H9 (cell line): Measurements from ENCODE around the gene ADAMTSL5. TPM values are rescaled to one million over a fixed set of nuclear protein-coding genes. Genes with fewer than 3 reads are reported as not detected.

Source experiments
- DNase-seq: peaks from one replicate; pipeline ENCODE4 v3.0.0-alpha.2; 2017
- H2AFZ ChIP-seq: one replicate; pipeline ENCODE4 v1.6.1; 2013; ENCODE audit warnings: mild to moderate bottlenecking, low read length, control low read depth, moderate library complexity
- H2AK5ac ChIP-seq: 2 replicates; pipeline ENCODE4 v1.6.1; 2013; ENCODE audit warnings: low read length, control low read depth, mixed read lengths; ENCODE audit not compliant: insufficient read length
- H2BK120ac ChIP-seq: one replicate; pipeline ENCODE4 v1.6.1; 2013; ENCODE audit warnings: low read depth, mild to moderate bottlenecking, low read length, control low read depth, inconsistent platforms; ENCODE audit not compliant: poor library complexity, severe bottlenecking
- H2BK12ac ChIP-seq: 2 replicates; pipeline ENCODE4 v1.6.1; 2013; ENCODE audit warnings: low read length, control low read depth, mixed read lengths, low read depth; ENCODE audit not compliant: insufficient read length
- H2BK15ac ChIP-seq: 2 replicates; pipeline ENCODE4 v1.6.1; 2013; ENCODE audit warnings: low read depth, low read length, control low read depth
- H2BK20ac ChIP-seq: one replicate; pipeline ENCODE4 v1.6.1; 2013; ENCODE audit warnings: low read depth, mild to moderate bottlenecking, low read length, control low read depth, inconsistent platforms; ENCODE audit not compliant: poor library complexity, severe bottlenecking
- H2BK5ac ChIP-seq: 2 replicates; pipeline ENCODE4 v1.6.1; 2013; ENCODE audit warnings: low read length, control low read depth, mixed read lengths; ENCODE audit not compliant: insufficient read length
- H3K14ac ChIP-seq: 2 replicates; pipeline ENCODE4 v1.6.1; 2013; ENCODE audit warnings: low read length, control low read depth; ENCODE audit not compliant: insufficient read depth
- H3K18ac ChIP-seq: 2 replicates; pipeline ENCODE4 v1.6.1; 2013; ENCODE audit warnings: low read depth, mild to moderate bottlenecking, mixed read lengths, low read length, control low read depth; ENCODE audit not compliant: insufficient read length
- H3K23ac ChIP-seq: 2 replicates; pipeline ENCODE4 v1.6.1; 2013; ENCODE audit warnings: low read length, control low read depth, mixed read lengths, low read depth; ENCODE audit not compliant: insufficient read length
- H3K23me2 ChIP-seq: 2 replicates; pipeline ENCODE4 v1.6.1; 2013; ENCODE audit warnings: low read depth, mild to moderate bottlenecking, mixed read lengths, low read length, control low read depth; ENCODE audit not compliant: insufficient read length, poor library complexity, severe bottlenecking
- H3K27ac ChIP-seq: 2 replicates; pipeline ENCODE4 v1.5.1; 2013; ENCODE audit warnings: low read length, control low read depth, mixed read lengths, low read depth; ENCODE audit not compliant: insufficient read length
- H3K27me3 ChIP-seq: 2 replicates; pipeline ENCODE4 v1.6.1; 2013; ENCODE audit warnings: low read length, control low read depth, inconsistent platforms; ENCODE audit not compliant: insufficient read depth
- H3K4ac ChIP-seq: 2 replicates; pipeline ENCODE4 v1.6.1; 2013; ENCODE audit warnings: low read depth, mild to moderate bottlenecking, control low read depth, inconsistent platforms, low read length, moderate library complexity
- H3K4me1 ChIP-seq: 2 replicates; pipeline ENCODE4 v1.6.1; 2013; ENCODE audit warnings: low read length, control low read depth, inconsistent platforms; ENCODE audit not compliant: insufficient read depth
- H3K4me2 ChIP-seq: 2 replicates; pipeline ENCODE4 v1.6.1; 2013; ENCODE audit warnings: low read length, control low read depth, mixed read lengths; ENCODE audit not compliant: insufficient read length, insufficient read depth
- H3K56ac ChIP-seq: 2 replicates; pipeline ENCODE4 v1.6.1; 2013; ENCODE audit warnings: low read depth, mild to moderate bottlenecking, mixed read lengths, low read length, control low read depth; ENCODE audit not compliant: insufficient read length
- H3K79me1 ChIP-seq: 2 replicates; pipeline ENCODE4 v1.6.1; 2013; ENCODE audit warnings: low read depth, mild to moderate bottlenecking, moderate library complexity, low read length, control low read depth, inconsistent platforms; ENCODE audit not compliant: insufficient read depth, poor library complexity, severe bottlenecking
- H3K79me2 ChIP-seq: 2 replicates; pipeline ENCODE4 v1.6.1; 2013; ENCODE audit warnings: low read length, control low read depth, inconsistent platforms; ENCODE audit not compliant: insufficient read depth
- H3K9ac ChIP-seq: 2 replicates; pipeline ENCODE4 v1.6.1; 2013; ENCODE audit warnings: low read length, control low read depth, mixed read lengths; ENCODE audit not compliant: insufficient read length; ENCODE audit errors: extremely low read depth
- H3K9me3 ChIP-seq: one replicate; pipeline ENCODE4 v1.6.1; 2013; ENCODE audit warnings: low read depth, low read length, inconsistent platforms; ENCODE audit not compliant: control insufficient read depth
- H3T11ph ChIP-seq: one replicate; pipeline ENCODE4 v1.6.1; 2013; ENCODE audit warnings: mild to moderate bottlenecking, low read length, control low read depth, inconsistent platforms
- H4K20me1 ChIP-seq: one replicate; pipeline ENCODE4 v1.6.1; 2013; ENCODE audit not compliant: control insufficient read depth, insufficient read length, insufficient read depth
- H4K5ac ChIP-seq: 2 replicates; pipeline ENCODE4 v1.6.1; 2013; ENCODE audit warnings: low read depth, mild to moderate bottlenecking, mixed read lengths, low read length, control low read depth; ENCODE audit not compliant: insufficient read length
- H4K8ac ChIP-seq: replicated peaks from 2 replicates; pipeline ENCODE4 v1.6.1; 2013; ENCODE audit warnings: low read length, control low read depth, mixed read lengths, low read depth; ENCODE audit not compliant: insufficient read length
- H4K91ac ChIP-seq: 2 replicates; pipeline ENCODE4 v1.6.1; 2013; ENCODE audit warnings: low read depth, mild to moderate bottlenecking, moderate library complexity, mixed read lengths, low read length, control low read depth; ENCODE audit not compliant: insufficient read length
- H3K27ac Mint-ChIP-seq, 3 experiments: 2 replicates in 2 of 3; 3 replicates in 1 of 3; pipeline ENCODE4 v1.8.0; 2020 to 2021; ENCODE audit warnings: mixed read lengths in 3 of 3, mild to moderate bottlenecking in 1 of 3, moderate library complexity in 1 of 3
- H3K27me3 Mint-ChIP-seq: 2 replicates; pipeline ENCODE4 v1.8.0; 2021; ENCODE audit warnings: low read depth, mild to moderate bottlenecking, moderate library complexity, mixed read lengths
- H3K36me3 Mint-ChIP-seq, 3 experiments: 2 replicates in 2 of 3; 3 replicates in 1 of 3; pipeline ENCODE4 v1.8.0; 2020 to 2021; ENCODE audit warnings: low read depth in 3 of 3, mixed read lengths in 3 of 3; ENCODE audit not compliant: insufficient read depth in 1 of 3
- H3K4me1 Mint-ChIP-seq, 2 experiments: 2 replicates each; pipeline ENCODE4 v1.8.0; 2020; ENCODE audit warnings: mixed read lengths in 2 of 2
- H3K4me3 Mint-ChIP-seq, 2 experiments: 2 replicates in 1 of 2; 3 replicates in 1 of 2; pipeline ENCODE4 v1.8.0; 2020 to 2021; ENCODE audit warnings: mild to moderate bottlenecking in 2 of 2, mixed read lengths in 2 of 2, moderate library complexity in 1 of 2
- H3K9me3 Mint-ChIP-seq, 2 experiments: 2 replicates in 1 of 2; 3 replicates in 1 of 2; pipeline ENCODE4 v1.8.0; 2020; ENCODE audit warnings: mild to moderate bottlenecking in 2 of 2, mixed read lengths in 2 of 2, moderate library complexity in 1 of 2
- WGBS: extraction: QIAGEN DNeasy Blood & Tissue Kit; methylation state at CpG from one replicate; pipeline ENCODE4 v1.1.7; 2013; ENCODE audit warnings: missing lambda C conversion rate, low lambda C conversion rate, mixed read lengths; ENCODE audit not compliant: insufficient read length; ENCODE audit errors: extremely low coverage; 5-methylcytosine and 5-hydroxymethylcytosine counted together
- total RNA-seq: library from RNA; stranded (reverse); gene quantifications from 2 replicates; pipeline ENCODE4 v1.2.1, GENCODE V29; 2021
- TF ChIP-seq, protein P1 (sequence below): fragments of 200-600 bp; sonication (generic); conservative IDR thresholded peaks from 3 replicates; pipeline ENCODE4 v1.8.0; 2021; ENCODE audit warnings: antibody characterized with exemption, mild to moderate bottlenecking

The ADAMTSL5 gene
- total RNA-seq, 1 experiment from 2014 or later = 1.5 TPM

- Mint-ChIP-seq H3K4me1 (peaks cover 13 to 17% of the 10 kb centered on the region in 2 experiments), H3K4me3 (no peak overlapping the region; a peak in 1 of 5 replicates), H3K36me3 (no peaks in the 10 kb centered on the region), H3K9me3 (peaks cover 0 to 4% of the 10 kb centered on the region in 2 experiments; a peak in 1 of 5 replicates), H3K27me3 (peaks cover 64% of the 10 kb centered on the region), H3K27ac (no peak overlapping the region)
- Histone ChIP-seq H3K18ac (no peak overlapping the region), H3K4me2 (no peak overlapping the region), H2AK5ac (no peak overlapping the region), H3K23ac (no peak overlapping the region), H3K27me3 (no peaks in the 10 kb centered on the region), H2BK20ac (no peak overlapping the region), H2AFZ (no peak overlapping the region), H3T11ph (no peak overlapping the region), H3K56ac (no peak overlapping the region), H3K79me2 (no peaks in the 10 kb centered on the region), H3K9ac (no peak overlapping the region), H3K9me3 (no peaks in the 10 kb centered on the region), H3K14ac (no peak overlapping the region), H3K4me1 (no peaks in the 10 kb centered on the region), H3K79me1 (no peaks in the 10 kb centered on the region), H2BK120ac (no peak overlapping the region), H2BK15ac (no peak overlapping the region), H3K27ac (no peak overlapping the region), H4K5ac (no peak overlapping the region), H2BK12ac (no peak overlapping the region), H2BK5ac (no peak overlapping the region), H3K23me2 (peaks cover 4% of the 10 kb centered on the region), H3K4ac (no peak overlapping the region), H4K20me1 (no peaks in the 10 kb centered on the region), H4K8ac (no peak overlapping the region), H4K91ac (no peak overlapping the region)
- DNase-seq = no peak
- no CpG with 5 or more reads among the region's 9 CpGs for WGBS
- TF ChIP-seq, protein P1, sequence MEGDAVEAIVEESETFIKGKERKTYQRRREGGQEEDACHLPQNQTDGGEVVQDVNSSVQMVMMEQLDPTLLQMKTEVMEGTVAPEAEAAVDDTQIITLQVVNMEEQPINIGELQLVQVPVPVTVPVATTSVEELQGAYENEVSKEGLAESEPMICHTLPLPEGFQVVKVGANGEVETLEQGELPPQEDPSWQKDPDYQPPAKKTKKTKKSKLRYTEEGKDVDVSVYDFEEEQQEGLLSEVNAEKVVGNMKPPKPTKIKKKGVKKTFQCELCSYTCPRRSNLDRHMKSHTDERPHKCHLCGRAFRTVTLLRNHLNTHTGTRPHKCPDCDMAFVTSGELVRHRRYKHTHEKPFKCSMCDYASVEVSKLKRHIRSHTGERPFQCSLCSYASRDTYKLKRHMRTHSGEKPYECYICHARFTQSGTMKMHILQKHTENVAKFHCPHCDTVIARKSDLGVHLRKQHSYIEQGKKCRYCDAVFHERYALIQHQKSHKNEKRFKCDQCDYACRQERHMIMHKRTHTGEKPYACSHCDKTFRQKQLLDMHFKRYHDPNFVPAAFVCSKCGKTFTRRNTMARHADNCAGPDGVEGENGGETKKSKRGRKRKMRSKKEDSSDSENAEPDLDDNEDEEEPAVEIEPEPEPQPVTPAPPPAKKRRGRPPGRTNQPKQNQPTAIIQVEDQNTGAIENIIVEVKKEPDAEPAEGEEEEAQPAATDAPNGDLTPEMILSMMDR = no peak
Observed at GRCh38 chr19:1510807-1511206, 2.0 kb downstream of the ADAMTSL5 start.
